AG20443 (cell line): ENCODE measurements around the gene BTF3L4.

Experiments used
- DNase-seq: peaks from one replicate; pipeline ENCODE4 v3.0.0; 2012; ENCODE audit warnings: low spot score, mixed read lengths

BTF3L4 gene

GRCh38 chr1:52123622-52124021 lies 67.5 kb downstream of the BTF3L4 start:
- no peak for DNase-seq

GRCh38 chr1:52125736-52126359 lies 69.8 kb downstream of the BTF3L4 start:
- DNase-seq, result no peak

- DNase-seq, result peak; percentile 59
Measured at GRCh38 chr1:52127181-52128180, 71.4 kb downstream of the BTF3L4 start.

GRCh38 chr1:52139817-52140540 lies 83.9 kb downstream of the BTF3L4 start:
- DNase-seq, result peak; percentile 88
